NCI-H1048 (cell line): ENCODE data around the gene RALGAPA2.

Experiments used
- DNase-seq: peaks from one replicate; lab custom pipeline; 2025; lab: John Stamatoyannopoulos, UW

The RALGAPA2 gene

GRCh38 chr20:20536240-20536933 lies 176.1 kb downstream of the RALGAPA2 start:
- no peak for DNase-seq

DNA sequence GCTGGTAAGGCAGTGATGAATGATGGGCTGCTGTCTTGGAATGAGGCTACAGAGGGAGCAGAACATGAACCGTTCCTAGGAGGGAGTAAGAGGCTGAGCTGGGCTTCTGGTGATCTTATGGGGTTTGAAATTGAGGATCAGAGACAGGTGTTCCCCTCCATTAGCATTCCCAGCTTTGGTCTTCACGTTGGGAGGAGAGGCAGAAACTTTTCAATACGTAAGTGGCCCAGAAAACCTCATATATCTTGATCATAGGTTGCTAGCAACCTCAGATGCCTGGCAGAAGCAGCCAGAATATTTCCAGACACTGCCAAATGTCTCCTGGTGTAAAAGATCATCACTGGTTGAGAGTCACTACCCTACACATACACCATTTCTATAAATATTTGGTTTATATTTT lies 177.4 kb downstream of the RALGAPA2 start:
- no peak for DNase-seq

DNA sequence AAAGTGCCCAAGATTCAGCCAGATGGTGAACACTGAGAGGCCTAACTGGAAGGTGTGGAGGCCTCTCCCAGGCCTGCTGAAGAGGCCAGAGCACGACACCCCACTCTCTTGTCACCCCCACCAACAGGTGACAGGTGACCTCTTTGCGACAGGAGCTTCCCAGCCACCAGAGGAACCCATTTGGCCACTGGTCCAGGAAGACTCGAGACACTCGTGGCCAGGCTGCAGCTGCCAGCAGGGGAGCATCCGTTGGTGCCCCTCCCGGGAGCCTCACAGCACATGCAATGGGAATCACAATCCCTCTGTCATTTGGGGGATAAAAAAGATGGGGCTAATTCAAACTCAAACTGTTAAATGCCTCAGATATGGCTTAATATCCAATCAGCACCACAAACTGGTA lies 181.2 kb downstream of the RALGAPA2 start:
- no peak for DNase-seq

- no peak for DNase-seq
These were observed 181.9 kb downstream of the RALGAPA2 start for GRCh38 chr20:20530428-20531151.

GRCh38 chr20:20529597-20529996 lies 182.8 kb downstream of the RALGAPA2 start:
- no peak for DNase-seq

DNA sequence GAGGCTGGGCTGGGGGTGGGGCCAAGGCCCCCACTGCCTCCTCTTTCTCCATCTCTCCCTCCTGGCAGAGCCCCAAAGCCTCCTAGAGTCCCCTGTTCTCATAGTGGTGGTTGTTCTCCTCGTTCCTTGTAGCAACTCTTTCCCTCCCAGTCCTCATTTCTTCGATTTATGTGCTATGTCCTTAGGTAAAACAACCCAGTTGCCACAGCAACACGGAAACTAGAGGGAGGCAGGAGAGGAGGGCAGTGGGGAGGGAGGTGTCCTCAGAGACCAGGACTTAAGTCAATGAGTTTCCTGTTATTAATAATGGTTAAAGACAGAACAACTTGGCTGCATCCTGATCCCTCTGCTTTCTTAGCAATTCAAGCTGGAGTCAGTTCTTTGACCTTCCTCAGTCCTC lies 183.6 kb downstream of the RALGAPA2 start:
- DNase-seq, result no peak

GRCh38 chr20:20527661-20528060 lies 184.8 kb downstream of the RALGAPA2 start:
- DNase-seq, result no peak

DNA sequence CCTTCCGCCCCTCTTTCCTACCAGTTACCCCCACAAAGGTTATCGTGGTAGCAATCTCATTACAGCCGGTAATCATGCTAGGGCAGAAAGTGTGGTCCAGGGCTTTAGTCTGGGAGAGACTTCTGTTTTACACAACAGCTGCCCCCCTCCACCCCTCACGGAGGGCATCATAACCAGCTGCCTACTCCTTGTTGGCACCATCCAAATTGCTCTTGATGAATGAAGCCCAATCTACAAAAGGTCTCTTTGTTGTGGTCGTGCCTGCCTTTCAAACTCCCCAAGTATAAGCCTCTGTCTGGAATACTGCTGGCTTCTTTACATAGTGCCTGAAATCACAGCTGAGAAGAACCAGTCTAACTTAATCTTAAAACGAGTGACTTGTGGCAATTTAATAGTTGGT lies 186.7 kb downstream of the RALGAPA2 start:
- no peak for DNase-seq

DNA sequence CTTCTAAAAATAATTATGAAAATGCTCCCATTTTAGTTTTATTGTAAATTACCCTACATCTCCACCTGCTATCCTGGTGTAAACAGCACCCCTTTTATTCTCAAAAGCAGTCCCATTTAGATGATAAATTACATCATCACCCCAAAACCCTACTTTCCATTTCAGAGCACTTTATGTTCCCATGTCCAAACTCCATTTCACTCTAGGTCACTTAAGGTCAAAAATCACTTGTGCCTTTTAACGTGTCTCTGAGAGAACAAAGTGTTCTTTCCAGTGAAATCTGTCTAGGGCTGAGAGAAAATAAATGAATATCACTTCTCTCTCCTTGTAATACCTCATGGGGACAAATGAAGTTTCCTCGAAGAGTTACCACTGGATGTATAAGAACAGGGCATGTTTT lies 187.2 kb downstream of the RALGAPA2 start:
- no peak for DNase-seq

- no peak for DNase-seq
These were observed 187.7 kb downstream of the RALGAPA2 start for GRCh38 chr20:20524756-20525155.

GRCh38 chr20:20521736-20522135 lies 190.7 kb downstream of the RALGAPA2 start:
- DNase-seq, result no peak

DNA sequence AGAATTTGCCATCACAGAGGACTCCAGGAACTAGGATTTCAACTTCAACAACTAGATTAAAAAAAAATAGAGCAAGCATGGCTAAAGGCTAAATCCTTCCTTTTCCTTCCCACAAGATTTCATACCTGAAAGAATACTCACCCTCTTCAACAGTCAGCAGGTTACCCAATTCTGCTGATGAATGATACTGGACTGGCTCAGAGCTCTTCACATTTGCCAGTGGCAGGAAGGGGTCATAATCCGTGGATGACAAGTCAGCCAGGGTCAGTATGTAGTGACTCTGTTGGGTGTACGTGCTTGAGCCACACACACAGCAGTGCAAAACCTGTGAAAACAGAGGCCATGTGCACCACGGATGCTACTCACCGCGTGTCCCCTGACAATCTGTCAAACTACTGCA lies 191.7 kb downstream of the RALGAPA2 start:
- no peak for DNase-seq

- no peak for DNase-seq
These were observed 193.2 kb downstream of the RALGAPA2 start for GRCh38 chr20:20519269-20519668.

DNA sequence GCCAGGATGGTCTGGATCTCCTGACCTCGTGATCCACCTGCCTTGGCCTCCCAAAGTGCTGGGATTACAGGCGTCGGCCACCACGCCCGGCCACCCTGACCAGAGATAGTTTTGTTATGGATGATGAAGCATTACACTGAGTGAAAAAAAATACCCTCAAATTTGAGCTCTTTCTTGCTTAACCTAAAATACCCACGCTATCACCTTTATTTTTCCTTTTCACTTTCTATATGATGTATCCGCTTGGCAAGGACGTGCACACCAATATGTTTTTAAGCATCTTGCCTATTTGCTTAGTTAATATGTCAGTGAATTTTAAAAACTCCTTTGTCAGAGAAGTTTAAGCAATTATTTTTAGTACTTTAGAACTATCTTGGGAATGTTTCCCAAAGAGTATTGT lies 194.2 kb downstream of the RALGAPA2 start:
- no peak for DNase-seq

GRCh38 chr20:20517296-20517695 lies 195.1 kb downstream of the RALGAPA2 start:
- no peak for DNase-seq

DNA sequence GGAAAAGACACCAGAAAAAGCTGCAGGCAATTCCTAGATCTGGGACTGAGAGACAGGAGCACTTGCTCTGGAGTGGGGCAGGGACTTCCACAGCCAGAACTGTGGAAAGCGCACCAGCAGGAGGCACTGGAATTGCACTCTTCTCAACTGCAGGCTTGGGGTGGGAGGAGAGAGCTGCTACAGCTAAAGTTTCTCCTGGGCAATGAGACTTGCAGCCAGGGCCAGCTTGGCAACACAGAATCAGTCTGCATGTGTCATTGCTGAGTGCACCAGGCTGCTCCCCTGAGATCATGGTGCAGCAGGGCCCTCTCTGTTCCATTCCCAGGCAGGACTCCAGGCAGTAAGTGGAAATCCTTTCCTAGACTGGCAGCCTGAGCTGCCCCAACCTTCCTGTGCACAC lies 198.7 kb downstream of the RALGAPA2 start:
- no peak for DNase-seq

DNA sequence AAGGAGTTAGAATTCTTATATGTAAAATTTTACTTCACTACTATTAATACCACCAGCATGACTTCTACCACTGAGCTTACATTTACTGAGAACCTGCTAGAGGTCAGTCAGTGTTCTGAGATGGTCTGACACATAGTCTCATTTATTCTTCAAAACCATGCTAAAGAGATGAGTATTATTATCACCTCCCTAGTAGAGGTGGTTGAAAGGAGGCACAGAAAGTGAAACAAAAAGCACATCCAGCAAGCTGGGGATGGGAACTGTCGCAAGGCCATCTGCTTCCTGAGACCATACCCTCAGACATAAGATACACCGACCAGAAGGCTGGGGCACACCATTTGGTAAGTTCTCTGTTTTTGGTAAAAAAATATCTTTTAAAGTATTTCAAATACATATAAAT lies 206.9 kb downstream of the RALGAPA2 start:
- DNase-seq, result no peak

- no peak for DNase-seq
These were observed 208.5 kb downstream of the RALGAPA2 start for GRCh38 chr20:20503777-20504530.

GRCh38 chr20:20501128-20501527 lies 211.3 kb downstream of the RALGAPA2 start:
- DNase-seq, result no peak

- DNase-seq, result no peak
These were observed 212.1 kb downstream of the RALGAPA2 start for GRCh38 chr20:20500312-20500711.

DNA sequence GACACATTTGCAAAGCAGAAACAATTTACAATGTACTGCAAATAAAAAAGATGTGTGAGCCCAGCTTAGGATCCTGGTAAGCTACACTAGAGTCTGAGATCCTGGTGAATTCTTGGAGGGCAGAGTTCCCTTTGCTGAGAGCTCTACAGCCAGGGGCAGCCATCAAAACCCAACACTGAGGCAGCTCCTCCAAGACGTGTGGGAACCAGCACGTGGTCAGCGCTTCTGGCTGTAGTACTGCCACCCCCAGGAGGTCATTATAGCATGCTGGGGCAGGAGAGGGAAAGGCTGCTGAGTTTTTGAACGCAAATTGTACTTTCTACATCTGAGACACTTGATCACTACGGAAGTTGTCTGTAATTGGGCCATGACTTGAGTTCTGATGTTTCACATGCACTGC lies 213.0 kb downstream of the RALGAPA2 start:
- no peak for DNase-seq

DNA sequence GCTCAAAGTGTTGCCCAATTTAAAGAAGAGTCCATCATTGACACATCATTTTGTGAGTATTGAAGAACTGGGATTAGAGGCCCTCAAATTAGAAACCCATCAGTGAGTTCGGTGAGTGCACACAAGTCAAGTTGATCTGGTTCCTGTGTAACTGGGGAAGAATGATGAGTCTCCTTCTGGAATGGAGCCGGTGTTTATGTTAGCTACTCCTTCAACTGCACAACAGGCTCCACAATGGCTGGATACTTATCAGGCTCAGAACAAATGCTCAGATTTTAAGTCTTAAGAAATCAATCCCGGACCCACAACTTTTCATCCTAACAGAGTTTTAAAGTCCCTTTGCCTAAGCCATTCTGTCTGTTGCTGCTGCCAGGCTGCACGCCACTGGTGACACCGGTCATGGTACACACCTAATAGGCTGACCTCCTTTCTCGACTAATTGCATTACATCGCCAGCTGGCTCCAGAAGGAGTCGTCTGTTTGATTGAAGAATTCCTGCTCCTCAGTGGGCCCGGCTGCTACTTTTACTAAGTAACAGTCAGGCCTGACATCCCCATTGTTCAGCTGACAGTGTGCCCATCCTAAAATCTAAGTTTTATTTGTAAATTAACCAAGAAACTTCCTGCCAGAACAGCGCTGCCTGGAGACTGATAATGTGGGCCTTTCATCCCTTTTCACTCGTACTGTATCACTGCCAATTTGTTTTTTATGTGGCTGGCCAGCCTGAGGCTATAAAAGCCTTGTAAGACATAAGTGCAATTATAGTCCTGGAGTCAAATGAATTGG lies 214.2 kb downstream of the RALGAPA2 start:
- DNase-seq, result no peak
